DMS53 treated with DMSO at 0.1 percent for 48 hours (cell line): Measurements from ENCODE around the gene FRAS1.
"Not testable (repeated sequence)": the region's sequence is repeated elsewhere in the genome, so short reads cannot be mapped to it uniquely, and the experiment has no call there.

Experiments
- DNase-seq: peaks from one replicate; lab custom pipeline; 2025; ENCODE audit not compliant: unreplicated experiment; lab: John Stamatoyannopoulos, UW

Gene FRAS1

GRCh38 chr4:78418406-78418805, 361.3 kb downstream of the FRAS1 start:
- no peak for DNase-seq

- no peak for DNase-seq
Observed at GRCh38 chr4:78423790-78424189, 366.7 kb downstream of the FRAS1 start.

GRCh38 chr4:78424461-78424860, 367.3 kb downstream of the FRAS1 start:
- no peak for DNase-seq

- peak; percentile 8 for DNase-seq
Observed at GRCh38 chr4:78426972-78427371, 369.8 kb downstream of the FRAS1 start.

- no peak for DNase-seq
Observed at GRCh38 chr4:78428996-78429395, 371.9 kb downstream of the FRAS1 start.

GRCh38 chr4:78432896-78433295, 375.8 kb downstream of the FRAS1 start:
- no peak for DNase-seq

GRCh38 chr4:78437608-78438088, 380.5 kb downstream of the FRAS1 start:
- no peak for DNase-seq

GRCh38 chr4:78439328-78439727, 382.2 kb downstream of the FRAS1 start:
- DNase-seq, result no peak

GRCh38 chr4:78441756-78442155, 384.6 kb downstream of the FRAS1 start:
- DNase-seq, result no peak

- DNase-seq, result no peak
Observed at GRCh38 chr4:78446619-78447018, 389.5 kb downstream of the FRAS1 start.

- no peak for DNase-seq
Observed at GRCh38 chr4:78451407-78451806, 394.3 kb downstream of the FRAS1 start.

GRCh38 chr4:78454016-78454415, 396.9 kb downstream of the FRAS1 start:
- no peak for DNase-seq

- no peak for DNase-seq
Observed at GRCh38 chr4:78457751-78458150, 400.6 kb downstream of the FRAS1 start.

- DNase-seq, result no peak
Observed at GRCh38 chr4:78459327-78459726, 402.2 kb downstream of the FRAS1 start.

- no peak for DNase-seq
Observed at GRCh38 chr4:78460368-78460767, 403.2 kb downstream of the FRAS1 start.

- no peak for DNase-seq
Observed at GRCh38 chr4:78464265-78464664, 407.1 kb downstream of the FRAS1 start.

- DNase-seq, result not testable (repeated sequence)
Observed at GRCh38 chr4:78467223-78467622, 410.1 kb downstream of the FRAS1 start.

GRCh38 chr4:78468272-78468671, 411.1 kb downstream of the FRAS1 start:
- no peak for DNase-seq

- no peak for DNase-seq
Observed at GRCh38 chr4:78476108-78476704, 419.1 kb downstream of the FRAS1 start.

GRCh38 chr4:78477276-78477675, 420.2 kb downstream of the FRAS1 start:
- no peak for DNase-seq

GRCh38 chr4:78478523-78478922, 421.4 kb downstream of the FRAS1 start:
- DNase-seq, result no peak

GRCh38 chr4:78480286-78480685, 423.2 kb downstream of the FRAS1 start:
- DNase-seq, result no peak

GRCh38 chr4:78481180-78481579, 424.1 kb downstream of the FRAS1 start:
- DNase-seq, result no peak
